Astrocyte (in vitro differentiated cells and primary cell): ENCODE measurements around the gene DCC. TPM values are rescaled to one million over a fixed set of nuclear protein-coding genes. Genes with fewer than 3 reads are reported as not detected.

Experiments
- DNase-seq: peaks from one replicate; pipeline ENCODE4 v3.0.0-alpha.2; 2010; ENCODE audit warnings: low read depth
- FAIRE-seq: peaks from 2 replicates; lab custom pipeline; 2011; peaks lifted over from hg19 to GRCh38; lab: Jason Lieb, UNC
- H2AFZ ChIP-seq: 2 replicates; pipeline ENCODE4 v1.6.0; 2012; ENCODE audit warnings: low read depth, low read length, inconsistent platforms
- H3K27ac ChIP-seq: 2 replicates; pipeline ENCODE4 v1.5.1; 2011; ENCODE audit warnings: low read depth, low read length, inconsistent platforms
- H3K27me3 ChIP-seq: 2 replicates; pipeline ENCODE4 v1.6.0; 2011; ENCODE audit warnings: low read length, inconsistent platforms; ENCODE audit not compliant: insufficient read depth
- H3K36me3 ChIP-seq: 2 replicates; pipeline ENCODE4 v1.5.1; 2011; ENCODE audit warnings: low read length, inconsistent platforms; ENCODE audit not compliant: insufficient read depth
- H3K4me1 ChIP-seq: 2 replicates; pipeline ENCODE4 v1.5.1; 2011; ENCODE audit warnings: low read length, inconsistent platforms; ENCODE audit not compliant: insufficient read depth
- H3K4me2 ChIP-seq: 2 replicates; pipeline ENCODE4 v1.6.0; 2012; ENCODE audit warnings: low read length, inconsistent platforms
- H3K4me3 ChIP-seq: 2 replicates; pipeline ENCODE4 v1.5.1; 2011; ENCODE audit warnings: low read depth, mild to moderate bottlenecking, low read length, inconsistent platforms; ENCODE audit not compliant: insufficient read depth
- H3K79me2 ChIP-seq: 2 replicates; pipeline ENCODE4 v1.6.0; 2012; ENCODE audit warnings: mild to moderate bottlenecking, low read length, inconsistent platforms; ENCODE audit not compliant: insufficient read depth
- H3K9ac ChIP-seq: 2 replicates; pipeline ENCODE4 v1.6.0; 2012; ENCODE audit warnings: mild to moderate bottlenecking, low read length, inconsistent platforms
- H3K9me3 ChIP-seq: 2 replicates; pipeline ENCODE4 v1.5.1; 2012; ENCODE audit warnings: low read depth, mild to moderate bottlenecking, low read length, inconsistent platforms; ENCODE audit not compliant: insufficient read depth
- H4K20me1 ChIP-seq: 2 replicates; pipeline ENCODE4 v1.6.0; 2012; ENCODE audit warnings: low read length, inconsistent platforms; ENCODE audit not compliant: insufficient read depth
- H3K27ac Mint-ChIP-seq: one replicate; pipeline ENCODE4 v1.8.0; 2021; ENCODE audit warnings: mild to moderate bottlenecking, mixed read lengths; ENCODE audit not compliant: unreplicated experiment
- H3K27me3 Mint-ChIP-seq: one replicate; pipeline ENCODE4 v1.8.0; 2021; ENCODE audit warnings: low read depth, mixed read lengths; ENCODE audit not compliant: unreplicated experiment
- H3K36me3 Mint-ChIP-seq: one replicate; pipeline ENCODE4 v1.8.0; 2021; ENCODE audit warnings: low read depth, mixed read lengths; ENCODE audit not compliant: unreplicated experiment
- H3K4me1 Mint-ChIP-seq: one replicate; pipeline ENCODE4 v1.8.0; 2021; ENCODE audit warnings: low read depth, mixed read lengths; ENCODE audit not compliant: unreplicated experiment
- H3K4me3 Mint-ChIP-seq: one replicate; pipeline ENCODE4 v1.8.0; 2021; ENCODE audit warnings: mild to moderate bottlenecking, moderate library complexity, mixed read lengths; ENCODE audit not compliant: unreplicated experiment
- H3K9me3 Mint-ChIP-seq: one replicate; pipeline ENCODE4 v1.8.0; 2021; ENCODE audit warnings: mild to moderate bottlenecking, mixed read lengths; ENCODE audit not compliant: unreplicated experiment
- EZH2 ChIP-seq: IDR thresholded peaks from 2 replicates; pipeline ENCODE4 v1.6.1; 2012; ENCODE audit warnings: mild to moderate bottlenecking, low read length, inconsistent platforms; ENCODE audit not compliant: insufficient read depth
- total RNA-seq: library from RNA; stranded (reverse); gene quantifications from 2 replicates; pipeline ENCODE4 v1.2.1, GENCODE V29; 2021
- TF ChIP-seq, protein P1 (sequence below): IDR thresholded peaks from 2 replicates; pipeline ENCODE4 v1.5.1; 2011; ENCODE audit warnings: low read depth, mild to moderate bottlenecking, inconsistent platforms, low read length, moderate library complexity; ENCODE audit not compliant: insufficient read depth

Gene DCC
- total RNA-seq, 1 donor from 2014 or later, result 2.6 TPM

DNA sequence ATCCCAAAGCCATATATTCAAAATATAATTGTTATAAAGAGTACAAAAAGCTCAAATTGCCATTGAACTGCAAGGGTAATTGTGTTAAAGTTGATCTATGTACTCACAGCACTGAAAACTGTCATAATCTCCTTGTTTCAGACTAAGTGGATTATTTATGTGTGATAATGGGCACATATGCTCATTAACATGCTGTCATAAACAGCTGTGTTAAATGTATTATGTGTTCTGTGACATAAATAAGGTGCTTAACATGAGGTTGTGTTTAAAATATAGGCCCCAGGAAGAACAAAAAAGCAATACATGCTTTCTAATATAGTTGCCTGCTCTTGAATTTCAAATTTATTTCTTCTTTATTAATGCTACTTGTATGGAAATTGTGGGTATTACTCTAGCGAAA lies 409.5 kb downstream of the DCC start:
- Histone ChIP-seq H2AFZ (no peak overlapping the region), H3K36me3 (no peaks in the 10 kb centered on the region), H3K27me3 (no peaks in the 10 kb centered on the region), H3K4me1 (no peaks in the 10 kb centered on the region), H3K4me2 (no peak overlapping the region), H3K9me3 (no peaks in the 10 kb centered on the region), H3K4me3 (no peak overlapping the region), H3K9ac (no peak overlapping the region), H4K20me1 (no peaks in the 10 kb centered on the region), H3K27ac (no peak overlapping the region), H3K79me2 (no peaks in the 10 kb centered on the region)
- FAIRE-seq (no peak), DNase-seq (no peak)
- Mint-ChIP-seq H3K27me3 (no peaks in the 10 kb centered on the region), H3K4me3 (no peak overlapping the region), H3K27ac (no peak overlapping the region), H3K36me3 (no peaks in the 10 kb centered on the region), H3K9me3 (no peaks in the 10 kb centered on the region), H3K4me1 (no peaks in the 10 kb centered on the region)
- no peak for TF ChIP-seq EZH2
- TF ChIP-seq, protein P1, sequence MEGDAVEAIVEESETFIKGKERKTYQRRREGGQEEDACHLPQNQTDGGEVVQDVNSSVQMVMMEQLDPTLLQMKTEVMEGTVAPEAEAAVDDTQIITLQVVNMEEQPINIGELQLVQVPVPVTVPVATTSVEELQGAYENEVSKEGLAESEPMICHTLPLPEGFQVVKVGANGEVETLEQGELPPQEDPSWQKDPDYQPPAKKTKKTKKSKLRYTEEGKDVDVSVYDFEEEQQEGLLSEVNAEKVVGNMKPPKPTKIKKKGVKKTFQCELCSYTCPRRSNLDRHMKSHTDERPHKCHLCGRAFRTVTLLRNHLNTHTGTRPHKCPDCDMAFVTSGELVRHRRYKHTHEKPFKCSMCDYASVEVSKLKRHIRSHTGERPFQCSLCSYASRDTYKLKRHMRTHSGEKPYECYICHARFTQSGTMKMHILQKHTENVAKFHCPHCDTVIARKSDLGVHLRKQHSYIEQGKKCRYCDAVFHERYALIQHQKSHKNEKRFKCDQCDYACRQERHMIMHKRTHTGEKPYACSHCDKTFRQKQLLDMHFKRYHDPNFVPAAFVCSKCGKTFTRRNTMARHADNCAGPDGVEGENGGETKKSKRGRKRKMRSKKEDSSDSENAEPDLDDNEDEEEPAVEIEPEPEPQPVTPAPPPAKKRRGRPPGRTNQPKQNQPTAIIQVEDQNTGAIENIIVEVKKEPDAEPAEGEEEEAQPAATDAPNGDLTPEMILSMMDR, result no peak

DNA sequence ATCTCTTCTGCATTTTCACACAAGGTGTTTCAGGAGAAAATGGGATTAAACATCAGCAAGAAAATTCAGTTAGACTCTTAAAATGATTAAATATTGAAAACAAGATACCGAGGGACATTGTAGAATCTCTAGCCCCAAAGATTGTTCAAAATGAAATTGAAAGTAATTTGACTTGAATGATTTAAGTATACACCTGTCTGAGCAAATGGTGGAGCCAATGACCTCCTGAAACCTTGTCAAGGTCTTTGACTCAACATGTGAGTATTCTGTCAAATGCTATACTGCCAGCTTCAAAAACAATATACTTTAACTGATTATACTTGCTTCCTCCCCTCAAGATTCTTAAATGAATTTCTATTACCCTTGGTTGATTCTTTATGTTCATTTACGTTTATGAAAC lies 411.0 kb downstream of the DCC start:
- no peaks in the 10 kb centered on the region for H3K27me3 Mint-ChIP-seq
- no peaks in the 10 kb centered on the region for H3K79me2 ChIP-seq
- no peak overlapping the region for H3K27ac Mint-ChIP-seq
- H3K4me3 ChIP-seq, result no peak overlapping the region
- no peaks in the 10 kb centered on the region for H3K4me1 Mint-ChIP-seq
- H3K9me3 Mint-ChIP-seq, result no peaks in the 10 kb centered on the region
- no peaks in the 10 kb centered on the region for H3K4me1 ChIP-seq
- H3K9me3 ChIP-seq, result no peaks in the 10 kb centered on the region
- H3K27me3 ChIP-seq, result no peaks in the 10 kb centered on the region
- no peaks in the 10 kb centered on the region for H3K36me3 Mint-ChIP-seq
- H3K9ac ChIP-seq, result no peak overlapping the region
- H3K4me2 ChIP-seq, result no peak overlapping the region
- no peak overlapping the region for H3K27ac ChIP-seq
- FAIRE-seq (no peak), DNase-seq (no peak)
- no peaks in the 10 kb centered on the region for H3K36me3 ChIP-seq
- no peaks in the 10 kb centered on the region for H4K20me1 ChIP-seq
- TF ChIP-seq, protein P1, result no peak
- no peak for TF ChIP-seq EZH2
- H3K4me3 Mint-ChIP-seq, result no peak overlapping the region
- H2AFZ ChIP-seq, result no peak overlapping the region

DNA sequence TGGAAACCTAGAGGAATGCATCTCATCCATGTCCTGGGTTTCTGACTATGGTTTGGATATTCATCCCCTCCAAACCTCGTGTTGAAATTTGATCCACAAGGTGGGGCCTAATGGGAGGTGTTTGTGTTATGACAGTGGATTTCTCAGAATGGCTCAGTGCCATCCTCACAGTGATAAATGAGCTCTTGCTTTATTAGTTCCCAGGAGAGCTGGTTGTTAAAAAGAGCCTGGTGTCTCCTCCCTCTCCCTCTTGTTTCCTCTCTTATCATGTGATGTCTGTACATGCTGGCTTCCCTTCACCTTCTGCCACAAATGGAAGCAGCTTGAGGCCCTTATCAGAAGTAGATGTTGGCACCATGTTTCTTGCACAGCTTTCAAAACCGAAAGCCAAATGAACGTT lies 424.3 kb downstream of the DCC start:
- H3K36me3 ChIP-seq, result no peaks in the 10 kb centered on the region
- H3K27ac Mint-ChIP-seq, result no peak overlapping the region
- FAIRE-seq (no peak), DNase-seq (no peak)
- peaks cover 3% of the 10 kb centered on the region for H3K4me1 Mint-ChIP-seq
- TF ChIP-seq EZH2, result no peak
- TF ChIP-seq, protein P1, result no peak
- H3K36me3 Mint-ChIP-seq, result no peaks in the 10 kb centered on the region
- no peak overlapping the region for H2AFZ ChIP-seq
- H3K27me3 Mint-ChIP-seq, result no peaks in the 10 kb centered on the region
- H3K9me3 ChIP-seq, result no peaks in the 10 kb centered on the region
- H3K4me2 ChIP-seq, result no peak overlapping the region
- no peak overlapping the region for H3K9ac ChIP-seq
- H3K27me3 ChIP-seq, result no peaks in the 10 kb centered on the region
- no peaks in the 10 kb centered on the region for H3K79me2 ChIP-seq
- H3K4me1 ChIP-seq, result no peaks in the 10 kb centered on the region
- peaks cover 3% of the 10 kb centered on the region for H3K9me3 Mint-ChIP-seq
- no peak overlapping the region for H3K27ac ChIP-seq
- no peaks in the 10 kb centered on the region for H4K20me1 ChIP-seq
- H3K4me3 Mint-ChIP-seq, result no peak overlapping the region
- H3K4me3 ChIP-seq, result no peak overlapping the region
